Sigmoid colon (tissue), 4 donors: ENCODE results near the gene GNAS.

Experiments
- POLR2A ChIP-seq, 2 donors: fragments of 450-650 bp; IDR thresholded peaks; one replicate each; pipeline ENCODE4 v1.6.1; 2016; ENCODE audit warnings: antibody characterized with exemption in 2 of 2, mild to moderate bottlenecking in 2 of 2, moderate library complexity in 2 of 2
- POLR2AphosphoS5 ChIP-seq, 4 donors: sonication (generic); formaldehyde crosslinking; IDR thresholded peaks; one replicate each; pipeline ENCODE4 v1.6.1; 2017; ENCODE audit warnings: antibody characterized with exemption in 4 of 4
- TF ChIP-seq, protein P1 (sequence below), 4 experiments: fragments of 450-650 bp in 3 of 4; fragments of 200-600 bp in 1 of 4; IDR thresholded peaks; one replicate each; pipeline ENCODE4 v1.5.1; 2016 to 2019; ENCODE audit warnings: antibody characterized with exemption in 4 of 4, mild to moderate bottlenecking in 3 of 4, moderate library complexity in 2 of 4

DNA sequence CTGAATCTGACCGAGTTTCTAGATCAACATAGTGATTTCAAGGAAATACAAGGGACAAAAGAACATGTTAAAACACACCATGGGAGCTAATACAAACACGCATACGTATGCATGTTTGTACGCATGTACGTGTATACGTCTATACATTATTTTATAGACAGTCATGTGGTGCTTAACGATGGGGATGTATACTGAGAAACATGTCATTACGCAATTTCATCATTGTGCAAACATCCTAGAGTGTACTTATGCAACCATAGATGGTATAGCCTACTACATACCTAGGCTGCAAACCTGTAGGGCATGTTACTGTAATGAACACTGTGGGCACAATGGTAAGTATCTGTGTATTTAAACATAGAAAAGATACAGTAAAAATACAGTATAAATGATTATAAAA lies 103.6 kb downstream of the GNAS start:
- TF ChIP-seq POLR2AphosphoS5 (IDR thresholded peaks at IDR 0.05) (no peak), POLR2A (IDR thresholded peaks at IDR 0.05) (no peak)
- TF ChIP-seq, protein P1, sequence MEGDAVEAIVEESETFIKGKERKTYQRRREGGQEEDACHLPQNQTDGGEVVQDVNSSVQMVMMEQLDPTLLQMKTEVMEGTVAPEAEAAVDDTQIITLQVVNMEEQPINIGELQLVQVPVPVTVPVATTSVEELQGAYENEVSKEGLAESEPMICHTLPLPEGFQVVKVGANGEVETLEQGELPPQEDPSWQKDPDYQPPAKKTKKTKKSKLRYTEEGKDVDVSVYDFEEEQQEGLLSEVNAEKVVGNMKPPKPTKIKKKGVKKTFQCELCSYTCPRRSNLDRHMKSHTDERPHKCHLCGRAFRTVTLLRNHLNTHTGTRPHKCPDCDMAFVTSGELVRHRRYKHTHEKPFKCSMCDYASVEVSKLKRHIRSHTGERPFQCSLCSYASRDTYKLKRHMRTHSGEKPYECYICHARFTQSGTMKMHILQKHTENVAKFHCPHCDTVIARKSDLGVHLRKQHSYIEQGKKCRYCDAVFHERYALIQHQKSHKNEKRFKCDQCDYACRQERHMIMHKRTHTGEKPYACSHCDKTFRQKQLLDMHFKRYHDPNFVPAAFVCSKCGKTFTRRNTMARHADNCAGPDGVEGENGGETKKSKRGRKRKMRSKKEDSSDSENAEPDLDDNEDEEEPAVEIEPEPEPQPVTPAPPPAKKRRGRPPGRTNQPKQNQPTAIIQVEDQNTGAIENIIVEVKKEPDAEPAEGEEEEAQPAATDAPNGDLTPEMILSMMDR (IDR thresholded peaks at IDR 0.05) = no peak
